Measurements from ENCODE around the gene NFYA. TPM values are rescaled to one million over a fixed set of nuclear protein-coding genes. Genes with fewer than 3 reads are reported as not detected.

NFYA gene
- polyA plus RNA-seq, 2 of the 4 experiments (the other 2 are of a cell fraction) = 11.2 to 17.0 TPM

DNA sequence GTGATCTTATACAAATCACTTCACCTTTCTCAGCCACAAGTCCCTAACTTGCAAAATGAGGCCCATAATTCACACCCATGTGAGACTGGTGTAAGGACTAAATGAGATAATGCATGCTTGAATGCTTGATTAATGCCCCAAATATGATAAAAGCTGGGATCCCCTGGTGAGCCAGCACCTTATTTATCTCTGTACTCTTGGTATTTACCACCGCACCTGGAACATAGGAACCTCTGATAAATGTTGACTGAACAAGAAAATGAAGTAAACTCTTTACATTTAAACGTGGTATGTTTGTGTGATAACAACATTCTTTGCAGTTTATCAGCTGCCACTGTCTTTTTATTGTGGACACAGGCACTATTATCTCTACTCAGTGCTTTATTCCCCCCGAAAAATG lies 22.2 kb upstream of the NFYA start:
- ChIA-PET CTCF (interaction anchor here (0.8 kb wide), 1 partner anchor 155 kb away, joined by 3 read pairs; no protein-coding TSS in a partner anchor), POLR2A (no interaction called here)
- H3K4me2 ChIP-seq = no peak overlapping the region
- no peaks in the 10 kb centered on the region for H3K9me3 ChIP-seq
- ATAC-seq = no peak
- H3K4me3 ChIP-seq = no peak overlapping the region
- no peak for TF ChIP-seq POLR2AphosphoS2 (conservative IDR thresholded peaks at IDR 0.05; ENCODE audit: low read length)
- TF ChIP-seq, protein P1, sequence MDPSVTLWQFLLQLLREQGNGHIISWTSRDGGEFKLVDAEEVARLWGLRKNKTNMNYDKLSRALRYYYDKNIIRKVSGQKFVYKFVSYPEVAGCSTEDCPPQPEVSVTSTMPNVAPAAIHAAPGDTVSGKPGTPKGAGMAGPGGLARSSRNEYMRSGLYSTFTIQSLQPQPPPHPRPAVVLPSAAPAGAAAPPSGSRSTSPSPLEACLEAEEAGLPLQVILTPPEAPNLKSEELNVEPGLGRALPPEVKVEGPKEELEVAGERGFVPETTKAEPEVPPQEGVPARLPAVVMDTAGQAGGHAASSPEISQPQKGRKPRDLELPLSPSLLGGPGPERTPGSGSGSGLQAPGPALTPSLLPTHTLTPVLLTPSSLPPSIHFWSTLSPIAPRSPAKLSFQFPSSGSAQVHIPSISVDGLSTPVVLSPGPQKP (IDR thresholded peaks at IDR 0.05; ENCODE audit: low read depth, low read length) = no peak
- no peak for TF ChIP-seq ESRRA (IDR thresholded peaks at IDR 0.05; ENCODE audit: borderline replicate concordance, low read length)
- no peak for TF ChIP-seq KDM5A (IDR thresholded peaks at IDR 0.05)
- TF ChIP-seq ZSCAN20 (CRISPR knock-in tag; IDR thresholded peaks at IDR 0.05) = no peak
- TF ChIP-seq, protein P2, sequence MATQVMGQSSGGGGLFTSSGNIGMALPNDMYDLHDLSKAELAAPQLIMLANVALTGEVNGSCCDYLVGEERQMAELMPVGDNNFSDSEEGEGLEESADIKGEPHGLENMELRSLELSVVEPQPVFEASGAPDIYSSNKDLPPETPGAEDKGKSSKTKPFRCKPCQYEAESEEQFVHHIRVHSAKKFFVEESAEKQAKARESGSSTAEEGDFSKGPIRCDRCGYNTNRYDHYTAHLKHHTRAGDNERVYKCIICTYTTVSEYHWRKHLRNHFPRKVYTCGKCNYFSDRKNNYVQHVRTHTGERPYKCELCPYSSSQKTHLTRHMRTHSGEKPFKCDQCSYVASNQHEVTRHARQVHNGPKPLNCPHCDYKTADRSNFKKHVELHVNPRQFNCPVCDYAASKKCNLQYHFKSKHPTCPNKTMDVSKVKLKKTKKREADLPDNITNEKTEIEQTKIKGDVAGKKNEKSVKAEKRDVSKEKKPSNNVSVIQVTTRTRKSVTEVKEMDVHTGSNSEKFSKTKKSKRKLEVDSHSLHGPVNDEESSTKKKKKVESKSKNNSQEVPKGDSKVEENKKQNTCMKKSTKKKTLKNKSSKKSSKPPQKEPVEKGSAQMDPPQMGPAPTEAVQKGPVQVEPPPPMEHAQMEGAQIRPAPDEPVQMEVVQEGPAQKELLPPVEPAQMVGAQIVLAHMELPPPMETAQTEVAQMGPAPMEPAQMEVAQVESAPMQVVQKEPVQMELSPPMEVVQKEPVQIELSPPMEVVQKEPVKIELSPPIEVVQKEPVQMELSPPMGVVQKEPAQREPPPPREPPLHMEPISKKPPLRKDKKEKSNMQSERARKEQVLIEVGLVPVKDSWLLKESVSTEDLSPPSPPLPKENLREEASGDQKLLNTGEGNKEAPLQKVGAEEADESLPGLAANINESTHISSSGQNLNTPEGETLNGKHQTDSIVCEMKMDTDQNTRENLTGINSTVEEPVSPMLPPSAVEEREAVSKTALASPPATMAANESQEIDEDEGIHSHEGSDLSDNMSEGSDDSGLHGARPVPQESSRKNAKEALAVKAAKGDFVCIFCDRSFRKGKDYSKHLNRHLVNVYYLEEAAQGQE (IDR thresholded peaks at IDR 0.05) = no peak
- TF ChIP-seq RCOR1 (IDR thresholded peaks at IDR 0.05; ENCODE audit: low read depth, low read length) = no peak
- no peak for TF ChIP-seq KDM1A (IDR thresholded peaks at IDR 0.05; ENCODE audit: low read depth)
- TF ChIP-seq ZC3H11A (IDR thresholded peaks at IDR 0.05) = no peak
- no peak for TF ChIP-seq HDAC2 (IDR thresholded peaks at IDR 0.05)
- TF ChIP-seq, protein P3, sequence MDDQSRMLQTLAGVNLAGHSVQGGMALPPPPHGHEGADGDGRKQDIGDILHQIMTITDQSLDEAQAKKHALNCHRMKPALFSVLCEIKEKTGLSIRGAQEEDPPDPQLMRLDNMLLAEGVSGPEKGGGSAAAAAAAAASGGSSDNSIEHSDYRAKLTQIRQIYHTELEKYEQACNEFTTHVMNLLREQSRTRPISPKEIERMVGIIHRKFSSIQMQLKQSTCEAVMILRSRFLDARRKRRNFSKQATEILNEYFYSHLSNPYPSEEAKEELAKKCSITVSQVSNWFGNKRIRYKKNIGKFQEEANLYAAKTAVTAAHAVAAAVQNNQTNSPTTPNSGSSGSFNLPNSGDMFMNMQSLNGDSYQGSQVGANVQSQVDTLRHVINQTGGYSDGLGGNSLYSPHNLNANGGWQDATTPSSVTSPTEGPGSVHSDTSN (IDR thresholded peaks at IDR 0.05) = no peak
- no peak for TF ChIP-seq CEBPB (IDR thresholded peaks at IDR 0.05)
- no peak for TF ChIP-seq POLR2A (IDR thresholded peaks at IDR 0.05; ENCODE audit: low read length)
- TF ChIP-seq JUN (IDR thresholded peaks at IDR 0.05) = no peak
- TF ChIP-seq RARB (CRISPR knock-in tag; IDR thresholded peaks at IDR 0.05) = no peak
- TF ChIP-seq, protein P4, sequence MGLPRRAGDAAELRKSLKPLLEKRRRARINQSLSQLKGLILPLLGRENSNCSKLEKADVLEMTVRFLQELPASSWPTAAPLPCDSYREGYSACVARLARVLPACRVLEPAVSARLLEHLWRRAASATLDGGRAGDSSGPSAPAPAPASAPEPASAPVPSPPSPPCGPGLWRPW (IDR thresholded peaks at IDR 0.05) = no peak
- TF ChIP-seq HEYL (CRISPR knock-in tag; IDR thresholded peaks at IDR 0.05) = no peak
- TF ChIP-seq, protein P5, sequence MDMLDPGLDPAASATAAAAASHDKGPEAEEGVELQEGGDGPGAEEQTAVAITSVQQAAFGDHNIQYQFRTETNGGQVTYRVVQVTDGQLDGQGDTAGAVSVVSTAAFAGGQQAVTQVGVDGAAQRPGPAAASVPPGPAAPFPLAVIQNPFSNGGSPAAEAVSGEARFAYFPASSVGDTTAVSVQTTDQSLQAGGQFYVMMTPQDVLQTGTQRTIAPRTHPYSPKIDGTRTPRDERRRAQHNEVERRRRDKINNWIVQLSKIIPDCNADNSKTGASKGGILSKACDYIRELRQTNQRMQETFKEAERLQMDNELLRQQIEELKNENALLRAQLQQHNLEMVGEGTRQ (IDR thresholded peaks at IDR 0.05) = no peak
- H3K4me1 ChIP-seq = no peaks in the 10 kb centered on the region
- no peak for DNase-seq (ENCODE audit: low read depth in 1 of 2, low spot score in 1 of 2)
- 59% methylated on average over 3 of the region's 3 CpGs for WGBS (ENCODE audit: missing lambda C conversion rate)
- FAIRE-seq = no peak
- H3K27ac ChIP-seq = no peak overlapping the region

DNA sequence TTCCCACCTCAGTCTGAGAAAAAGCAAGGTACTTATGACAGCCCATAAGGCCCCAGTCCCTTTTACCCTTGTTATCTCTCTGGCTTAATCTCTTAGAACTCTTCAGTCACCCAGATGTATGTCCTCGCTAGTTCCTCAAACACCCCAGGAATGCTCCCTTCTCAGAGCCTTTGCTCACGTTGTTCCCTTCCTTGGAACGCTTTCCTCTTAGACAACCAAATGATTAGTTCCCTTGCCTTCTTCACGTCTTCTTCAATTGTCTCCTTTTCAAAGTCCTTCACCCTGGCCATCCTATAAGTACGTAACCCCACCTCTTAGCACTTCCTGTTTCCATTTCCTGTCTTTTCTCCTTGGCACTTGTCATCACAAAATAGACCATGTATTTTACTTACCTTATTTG lies 20.9 kb upstream of the NFYA start:
- ChIA-PET POLR2A (no interaction called here), CTCF (no interaction called here)
- H3K4me2 ChIP-seq = no peak overlapping the region
- H3K4me3 ChIP-seq = no peak overlapping the region
- H3K27ac ChIP-seq = no peak overlapping the region
- no peaks in the 10 kb centered on the region for H3K4me1 ChIP-seq
- WGBS (ENCODE audit: missing lambda C conversion rate) = 91% methylated on average over 5 of the region's 5 CpGs
- no peak for TF ChIP-seq CBX2 (IDR thresholded peaks at IDR 0.05; ENCODE audit: borderline replicate concordance, low read depth)
- no peak for TF ChIP-seq HEYL (CRISPR knock-in tag; IDR thresholded peaks at IDR 0.05)
- no peak for TF ChIP-seq ZC3H11A (IDR thresholded peaks at IDR 0.05)
- no peak for TF ChIP-seq ESRRA (IDR thresholded peaks at IDR 0.05; ENCODE audit: borderline replicate concordance, low read length)
- no peak for TF ChIP-seq TP53 (CRISPR knock-in tag; IDR thresholded peaks at IDR 0.05)
- no peak for TF ChIP-seq CEBPB (IDR thresholded peaks at IDR 0.05)
- TF ChIP-seq, protein P6, sequence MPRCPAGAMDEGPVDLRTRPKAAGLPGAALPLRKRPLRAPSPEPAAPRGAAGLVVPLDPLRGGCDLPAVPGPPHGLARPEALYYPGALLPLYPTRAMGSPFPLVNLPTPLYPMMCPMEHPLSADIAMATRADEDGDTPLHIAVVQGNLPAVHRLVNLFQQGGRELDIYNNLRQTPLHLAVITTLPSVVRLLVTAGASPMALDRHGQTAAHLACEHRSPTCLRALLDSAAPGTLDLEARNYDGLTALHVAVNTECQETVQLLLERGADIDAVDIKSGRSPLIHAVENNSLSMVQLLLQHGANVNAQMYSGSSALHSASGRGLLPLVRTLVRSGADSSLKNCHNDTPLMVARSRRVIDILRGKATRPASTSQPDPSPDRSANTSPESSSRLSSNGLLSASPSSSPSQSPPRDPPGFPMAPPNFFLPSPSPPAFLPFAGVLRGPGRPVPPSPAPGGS (IDR thresholded peaks at IDR 0.05) = no peak
- TF ChIP-seq ZSCAN20 (CRISPR knock-in tag; IDR thresholded peaks at IDR 0.05) = no peak
- TF ChIP-seq GATA3 (IDR thresholded peaks at IDR 0.05; ENCODE audit: borderline replicate concordance) = no peak
- no peak for TF ChIP-seq HOXA7 (CRISPR knock-in tag; IDR thresholded peaks at IDR 0.05)
- TF ChIP-seq HDAC2 (IDR thresholded peaks at IDR 0.05) = no peak
- TF ChIP-seq KDM5A (IDR thresholded peaks at IDR 0.05) = no peak
- FAIRE-seq = no peak
- no peak for DNase-seq (ENCODE audit: low read depth in 1 of 2, low spot score in 1 of 2)
- H3K9me3 ChIP-seq = no peaks in the 10 kb centered on the region
- no peak for ATAC-seq

Data from A549 (cell line).